GM12878 (cell line): ENCODE measurements around the gene ART4. TPM values are rescaled to one million over a fixed set of nuclear protein-coding genes. Genes with fewer than 3 reads are reported as not detected.

ENCODE experiments used
- ATAC-seq: fragments of 200-7000 bp; cut with Tn5 transposase; 3 replicates; pipeline ENCODE4 v1.9.1; 2020; ENCODE audit warnings: mild to moderate bottlenecking, moderate library complexity
- BruUV-seq: library from RNA; stranded (reverse); fragments of 400-500 nt; replicated peaks from 2 replicates; lab custom pipeline; 2021; lab: Mats Ljungman, UMichigan
- CTCF ChIA-PET: fragments of 300-600 bp; sonication (Branson Sonifier 250); formaldehyde crosslinking; extraction: SDS; loops from one replicate; lab custom pipeline; 2021; ENCODE audit warnings: inconsistent platforms; lab: Yijun Ruan, JAX
- POLR2A ChIA-PET: fragments of 350-600 bp; formaldehyde crosslinking; extraction: SDS; loops from one replicate; lab custom pipeline; 2021; ENCODE audit warnings: inconsistent platforms; lab: Charles Lee
- RAD21 ChIA-PET: fragments of 300-600 bp; sonication (Branson Sonifier 250); formaldehyde crosslinking; loops from one replicate; lab custom pipeline; 2023; ENCODE audit warnings: antibody characterized with exemption; ENCODE audit not compliant: unreplicated experiment; lab: Charles Lee
- SMC1A ChIA-PET: fragments of 300-600 bp; sonication (Branson Sonifier 250); formaldehyde crosslinking; loops from one replicate; lab custom pipeline; 2023; ENCODE audit not compliant: unreplicated experiment, uncharacterized antibody; lab: Charles Lee
- DNase-seq: peaks from one replicate; pipeline ENCODE4 v3.0.0-alpha.2; 2011; ENCODE audit warnings: low read depth, low spot score
- FAIRE-seq: peaks from 3 replicates; lab custom pipeline; 2011; peaks lifted over from hg19 to GRCh38; lab: Jason Lieb, UNC
- H2AFZ ChIP-seq: 2 replicates; pipeline ENCODE4 v1.6.0; 2011; ENCODE audit warnings: low read depth, low read length, control low read depth; ENCODE audit not compliant: control insufficient read depth
- H3K27ac ChIP-seq: 2 replicates; pipeline ENCODE4 v1.5.1; 2011; ENCODE audit warnings: control low read depth; ENCODE audit not compliant: control insufficient read depth, insufficient read depth
- H3K27me3 ChIP-seq, 2 experiments: replicated peaks in 1 of 2; 2 replicates each; pipeline versions ENCODE4 v1.6.0 to v1.6.1; 2011; ENCODE audit warnings: low read length in 1 of 2; ENCODE audit not compliant: control insufficient read depth in 2 of 2, insufficient read depth in 2 of 2
- H3K36me3 ChIP-seq, 2 experiments: 2 replicates each; pipeline ENCODE4 v1.5.1; 2011; ENCODE audit warnings: low read length in 1 of 2; ENCODE audit not compliant: control insufficient read depth in 2 of 2, insufficient read depth in 2 of 2
- H3K4me1 ChIP-seq: 2 replicates; pipeline ENCODE4 v1.6.1; 2011; ENCODE audit warnings: mild to moderate bottlenecking, low read length, moderate library complexity, mixed read lengths; ENCODE audit not compliant: control insufficient read depth, insufficient read depth
- H3K4me2 ChIP-seq: 2 replicates; pipeline ENCODE4 v1.6.0; 2011; ENCODE audit warnings: control low read depth; ENCODE audit not compliant: control insufficient read depth, insufficient read depth
- H3K4me3 ChIP-seq: fragments of 200-600 bp; sonication (generic); 2 replicates; pipeline ENCODE4 v1.5.1; 2016
- H3K79me2 ChIP-seq: 2 replicates; pipeline ENCODE4 v1.6.0; 2011; ENCODE audit warnings: low read length; ENCODE audit not compliant: control insufficient read depth, insufficient read depth
- H3K9ac ChIP-seq: 2 replicates; pipeline ENCODE4 v1.8.0; 2011; ENCODE audit warnings: low read length, control low read depth, mixed read lengths; ENCODE audit not compliant: control insufficient read depth, insufficient read depth
- H3K9me3 ChIP-seq: replicated peaks from 3 replicates; pipeline ENCODE4 v1.5.1; 2011; ENCODE audit warnings: mild to moderate bottlenecking, low read length; ENCODE audit not compliant: control insufficient read depth, insufficient read depth
- H4K20me1 ChIP-seq: 2 replicates; pipeline ENCODE4 v1.6.0; 2011; ENCODE audit not compliant: control insufficient read depth, insufficient read depth
- CUX1 ChIP-seq: IDR thresholded peaks from 2 replicates; pipeline ENCODE4 v1.6.1; 2012; ENCODE audit warnings: improper control_type of control experiment, low read depth, low read length; ENCODE audit not compliant: insufficient replicate concordance
- MAX ChIP-seq: IDR thresholded peaks from 2 replicates; pipeline ENCODE4 v1.6.1; 2012; ENCODE audit warnings: low read depth, low read length, improper control_type of control experiment
- PAX5 ChIP-seq: IDR thresholded peaks from 2 replicates; pipeline ENCODE4 v1.6.1; 2011; ENCODE audit warnings: low read depth, low read length, borderline replicate concordance
- RELA ChIP-seq: fragments of 450-650 bp; IDR thresholded peaks from 2 replicates; pipeline ENCODE4 v1.8.0; 2014; ENCODE audit warnings: borderline replicate concordance; ENCODE audit not compliant: partially characterized antibody
- SIN3A ChIP-seq: IDR thresholded peaks from 2 replicates; pipeline ENCODE4 v1.6.1; 2012; ENCODE audit warnings: low read depth, low read length, improper control_type of control experiment
- ZBTB40 ChIP-seq: fragments of 450-650 bp; IDR thresholded peaks from 2 replicates; pipeline ENCODE4 v1.6.1; 2016; ENCODE audit warnings: mild to moderate bottlenecking, moderate library complexity, borderline replicate concordance
- ZNF217 ChIP-seq: fragments of 450-650 bp; IDR thresholded peaks from 2 replicates; pipeline ENCODE4 v1.6.1; 2017; ENCODE audit warnings: antibody characterized with exemption, mild to moderate bottlenecking
- WGBS: methylation state at CpG from one replicate; pipeline ENCODE4 v1.1.6; 2016; ENCODE audit warnings: low lambda C conversion rate; ENCODE audit not compliant: insufficient replicate concordance, insufficient coverage; ENCODE audit errors: missing lambda C conversion rate; 5-methylcytosine and 5-hydroxymethylcytosine counted together
- in situ Hi-C: fragments of 300-500 bp; cut with MboI; formaldehyde crosslinking; loops from 9 replicates; pipeline ENCODE4 v1.14.3; 2018; ENCODE audit warnings: mixed read lengths
- intact Hi-C: fragments of 100-400 bp; cut with micrococcal nuclease; formaldehyde crosslinking; loops from one replicate; pipeline ENCODE4 v1.14.2; 2022; ENCODE audit not compliant: unreplicated experiment
- polyA plus RNA-seq, 11 experiments: library from polyadenylated mRNA; depleted of rRNA in 4 of 11; unstranded in 6 of 11; stranded (reverse) in 5 of 11; fragments of >200 nt; fragmentation: Nextera tagmentation in 4 of 11; fragmentation: Illumina TruSeq in 1 of 11; extraction: Ambion mirVana in 4 of 11; extraction: Trizol in 1 of 11; gene quantifications; 1 replicate in 1 of 11; 2 replicates in 10 of 11; pipeline versions ENCODE4 v1.2.1 to v1.2.3, GENCODE V29; 2011 to 2016; ENCODE audit warnings: inconsistent platforms in 2 of 11, missing spikeins in 2 of 11, low read depth in 1 of 11
- total RNA-seq, 4 experiments: library from RNA; depleted of rRNA in 3 of 4; stranded (reverse); fragments of >200 nt in 3 of 4; fragmentation: Illumina TruSeq in 1 of 4; extraction: Trizol in 1 of 4; gene quantifications; 2 replicates each; pipeline versions ENCODE4 v1.2.1 to v1.2.3, GENCODE V29; 2013 to 2021

The ART4 gene
- total and polyA plus RNA-seq, 10 of the 15 experiments (the other 5 are each of a cell fraction or from before 2014, with no cell fraction given): 0.02 TPM; not detected in 9

DNA sequence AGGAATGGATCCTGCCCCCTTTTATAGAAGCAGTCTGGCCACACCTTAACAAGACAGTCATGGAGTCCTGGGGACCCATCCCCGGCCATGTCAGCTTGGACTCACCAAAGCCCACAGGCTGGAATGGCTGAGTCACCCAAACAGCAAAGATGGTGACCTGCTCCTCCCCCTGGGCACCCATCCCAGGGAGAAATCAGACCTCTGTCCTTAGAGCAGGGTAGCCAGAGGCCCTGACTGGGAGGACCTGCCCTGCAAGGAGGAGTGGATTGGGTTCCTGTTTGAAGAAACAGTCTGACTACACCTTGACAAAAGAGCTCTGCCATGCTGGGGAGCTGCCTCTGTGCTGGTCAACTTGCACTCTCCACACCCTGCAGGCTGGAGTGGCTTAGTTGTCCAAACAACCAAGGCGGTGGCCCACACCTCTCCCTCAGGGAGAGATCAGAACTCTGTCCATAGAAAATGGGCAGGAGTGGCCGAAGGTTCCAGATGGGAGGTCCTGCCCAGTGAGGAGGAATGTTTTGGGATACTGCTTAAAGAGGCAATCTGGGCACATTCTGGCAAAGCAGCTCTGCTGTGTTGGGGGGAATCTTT, 25.7 kb upstream of the ART4 start:
- SMC1A ChIA-PET: no interaction called here
- RAD21 ChIA-PET: interaction anchor here (1.9 kb wide), 1 partner anchor 23 kb away, joined by 4 read pairs; no protein-coding TSS in a partner anchor
- BruUV-seq: no TSS peak
- H3K27me3 ChIP-seq: no peaks in the 10 kb centered on the region
- POLR2A ChIA-PET: no interaction called here
- no peak overlapping the region for H3K27ac ChIP-seq
- ATAC-seq (no peak), FAIRE-seq (no peak), DNase-seq (no peak)
- H3K79me2 ChIP-seq: no peaks in the 10 kb centered on the region
- H4K20me1 ChIP-seq: no peaks in the 10 kb centered on the region
- no peaks in the 10 kb centered on the region for H3K9me3 ChIP-seq
- H3K36me3 ChIP-seq: no peaks in the 10 kb centered on the region
- TF ChIP-seq PAX5: no peak
- H2AFZ ChIP-seq: no peak overlapping the region
- H3K4me2 ChIP-seq: no peak overlapping the region
- H3K4me3 ChIP-seq: no peak overlapping the region
- in situ Hi-C loops (no loop called here), intact Hi-C loops (no loop called here)
- CTCF ChIA-PET: interaction anchor here (0.7 kb wide), 1 partner anchor 20 kb away, joined by 3 read pairs; no protein-coding TSS in a partner anchor
- WGBS: 28% methylated on average over 3 of the region's 3 CpGs
- H3K9ac ChIP-seq: no peak overlapping the region
- H3K4me1 ChIP-seq: no peaks in the 10 kb centered on the region

DNA sequence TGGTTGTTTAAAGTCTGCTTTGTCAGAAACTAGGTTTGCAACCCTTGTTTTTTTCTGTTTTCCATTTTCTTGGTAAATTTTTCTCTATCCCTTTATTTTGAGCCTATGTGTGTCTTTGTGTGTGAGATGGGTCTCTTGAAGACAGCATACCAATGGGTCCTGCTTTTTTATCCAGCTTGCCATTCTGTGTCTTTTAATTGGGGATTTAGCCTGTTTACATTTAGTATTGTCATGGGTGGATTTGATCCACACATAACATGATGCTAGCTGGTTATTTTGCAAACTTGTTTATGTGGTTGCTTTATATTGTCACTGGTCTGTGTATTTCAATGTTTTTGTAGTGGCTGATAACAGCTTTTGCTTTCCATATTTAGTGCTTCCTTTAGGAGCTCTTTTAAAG, 17.2 kb upstream of the ART4 start:
- ChIA-PET POLR2A (no interaction called here), CTCF (no interaction called here), SMC1A (no interaction called here), RAD21 (no interaction called here)
- FAIRE-seq (no peak), DNase-seq (no peak), ATAC-seq (no peak)
- H3K27me3 ChIP-seq: no peaks in the 10 kb centered on the region
- H3K27ac ChIP-seq: no peak overlapping the region
- no peaks in the 10 kb centered on the region for H3K79me2 ChIP-seq
- no peak overlapping the region for H2AFZ ChIP-seq
- no TSS peak for BruUV-seq
- in situ Hi-C loops (no loop called here), intact Hi-C loops (no loop called here)
- no peak overlapping the region for H3K9ac ChIP-seq
- no peaks in the 10 kb centered on the region for H3K36me3 ChIP-seq
- no peak overlapping the region for H3K4me2 ChIP-seq
- H3K9me3 ChIP-seq: peaks cover 2% of the 10 kb centered on the region; the same call in 1 of the 3 replicates
- no peaks in the 10 kb centered on the region for H3K4me1 ChIP-seq
- H3K4me3 ChIP-seq: no peak overlapping the region
- H4K20me1 ChIP-seq: no peaks in the 10 kb centered on the region
- TF ChIP-seq SIN3A (no peak), ZNF217 (no peak), RELA (no peak), ZBTB40 (no peak), MAX (no peak), CUX1 (no peak)
